Body of pancreas (tissue), 4 donors: ENCODE data around the gene STX1B. TPM values are rescaled to one million over a fixed set of nuclear protein-coding genes. Genes with fewer than 3 reads are reported as not detected.

Experiments used
- ATAC-seq: fragments of 150-250 bp; one replicate; pipeline ENCODE4 v1.9.1; 2016
- DNase-seq, 4 donors: peaks; one replicate each; pipeline ENCODE4 v3.0.0-alpha.2; 2019
- H3K27ac ChIP-seq, 4 donors: fragments of 200-600 bp; sonication (generic); 1 replicate in 3 of 4; 2 replicates in 1 of 4; pipeline versions ENCODE4 v1.5.1 to v1.6.1; 2016 to 2019; ENCODE audit warnings: mild to moderate bottlenecking in 1 of 4, mixed read lengths in 1 of 4, moderate library complexity in 1 of 4
- H3K27me3 ChIP-seq, 2 donors: fragments of 200-600 bp; sonication (generic); one replicate each; pipeline ENCODE4 v1.6.0; 2016; ENCODE audit warnings: mild to moderate bottlenecking in 1 of 2
- H3K36me3 ChIP-seq, 2 donors: fragments of 200-600 bp; sonication (generic); replicated peaks in 1 of 2; 2 replicates each; pipeline ENCODE4 v1.5.1; 2016; ENCODE audit warnings: low read depth in 2 of 2; ENCODE audit not compliant: insufficient read depth in 1 of 2
- H3K4me1 ChIP-seq: fragments of 200-600 bp; sonication (generic); one replicate; pipeline ENCODE4 v1.6.0; 2016
- H3K4me3 ChIP-seq, 2 donors: fragments of 200-600 bp; sonication (generic); 1 replicate in 1 of 2; 2 replicates in 1 of 2; pipeline ENCODE4 v1.5.1; 2016 to 2019
- H3K9me3 ChIP-seq, 3 donors: fragments of 200-600 bp; sonication (generic); 1 replicate in 2 of 3; 2 replicates in 1 of 3; pipeline ENCODE4 v1.5.1; 2016
- CTCF ChIP-seq, 7 experiments: fragments of 450-650 bp in 4 of 7; fragments of 200-600 bp in 3 of 7; sonication (generic) in 3 of 7; IDR thresholded peaks; one replicate each; pipeline ENCODE4 v1.5.1; 2016 to 2019; ENCODE audit warnings: antibody characterized with exemption in 7 of 7
- POLR2A ChIP-seq, 3 donors: fragments of 450-650 bp; IDR thresholded peaks; one replicate each; pipeline ENCODE4 v1.6.1; 2016; ENCODE audit warnings: antibody characterized with exemption in 3 of 3, mild to moderate bottlenecking in 2 of 3
- WGBS, 2 donors: methylation state at CpG; one replicate each; pipeline ENCODE4 v1.1.5; 2017; 5-methylcytosine and 5-hydroxymethylcytosine counted together
- intact Hi-C: fragments of 100-400 bp; cut with DNase I; formaldehyde crosslinking; loops from one replicate; pipeline ENCODE4 v1.15.1; 2023
- total RNA-seq, 2 donors: library from RNA; depleted of rRNA; stranded (reverse); fragments of >200 nt; gene quantifications; one replicate each; pipeline ENCODE4 v1.1.0, GENCODE V29; 2016

STX1B gene
- total RNA-seq, 2 donors from 2014 or later: 0.26 to 0.33 TPM

- peaks cover 9% of the 10 kb centered on the region for H3K4me1 ChIP-seq
- TF ChIP-seq POLR2A (IDR thresholded peaks at IDR 0.05) (no peak), CTCF (IDR thresholded peaks at IDR 0.05) (no peak)
- ATAC-seq: no peak
- no peak overlapping the region for H3K4me3 ChIP-seq
- no peaks in the 10 kb centered on the region for H3K9me3 ChIP-seq
- intact Hi-C loops: no loop called here
- no peak overlapping the region for H3K27ac ChIP-seq
- 84 to 90% methylated on average over 1 of the region's 1 CpG for WGBS, 2 donors
- H3K27me3 ChIP-seq: no peaks in the 10 kb centered on the region
- no peak for DNase-seq
- H3K36me3 ChIP-seq: peaks cover 6 to 12% of the 10 kb centered on the region in 2 donors
Measured at GRCh38 chr16:31043352-31043751, 32.9 kb upstream of the STX1B start.

- DNase-seq (no peak), ATAC-seq (no peak)
- intact Hi-C loops: no loop called here
- Histone ChIP-seq H3K4me1 (peaks cover 9% of the 10 kb centered on the region), H3K9me3 (no peaks in the 10 kb centered on the region), H3K4me3 (no peak overlapping the region), H3K27me3 (no peaks in the 10 kb centered on the region), H3K36me3 (peaks cover 6 to 15% of the 10 kb centered on the region in 2 donors), H3K27ac (no peak overlapping the region)
- 77% methylated on average over 9 of the region's 10 CpGs; no CpG with 5 or more reads in 1 of the 2 donors for whole genome bisulfite sequencing, 2 donors
- TF ChIP-seq CTCF (IDR thresholded peaks at IDR 0.05): no peak
- no peak for TF ChIP-seq POLR2A (IDR thresholded peaks at IDR 0.05)
Measured at GRCh38 chr16:31042866-31043265, 32.4 kb upstream of the STX1B start.

- no peak overlapping the region for H3K4me3 ChIP-seq
- 100% methylated on average over 2 of the region's 2 CpGs; no CpG with 5 or more reads in 1 of the 2 donors for WGBS, 2 donors
- H3K27ac ChIP-seq: no peak overlapping the region
- DNase-seq (no peak), ATAC-seq (no peak)
- H3K9me3 ChIP-seq: no peaks in the 10 kb centered on the region
- intact Hi-C loops: no loop called here
- H3K36me3 ChIP-seq: peaks cover 6 to 17% of the 10 kb centered on the region in 2 donors
- no peaks in the 10 kb centered on the region for H3K27me3 ChIP-seq
- no peak for TF ChIP-seq POLR2A (IDR thresholded peaks at IDR 0.05)
- TF ChIP-seq CTCF (IDR thresholded peaks at IDR 0.05): no peak
- peaks cover 18% of the 10 kb centered on the region for H3K4me1 ChIP-seq
Measured at GRCh38 chr16:31038993-31039392, 28.6 kb upstream of the STX1B start.

GRCh38 chr16:31036691-31037090, 26.3 kb upstream of the STX1B start:
- Histone ChIP-seq H3K4me3 (no peak overlapping the region), H3K27me3 (no peaks in the 10 kb centered on the region), H3K36me3 (peaks cover 6 to 17% of the 10 kb centered on the region in 2 donors), H3K4me1 (peaks cover 15% of the 10 kb centered on the region), H3K9me3 (no peaks in the 10 kb centered on the region), H3K27ac (no peak overlapping the region)
- WGBS, 2 donors: 71 to 79% methylated on average over 2 of the region's 2 CpGs
- DNase-seq (peak in 1 of 4 donors; percentile 21), ATAC-seq (no peak)
- TF ChIP-seq CTCF (IDR thresholded peaks at IDR 0.05) (no peak), POLR2A (IDR thresholded peaks at IDR 0.05) (no peak)
- intact Hi-C loops: no loop called here
